Mononuclear cell (primary cell): Measurements from ENCODE around the gene TRIM38. TPM values are rescaled to one million over a fixed set of nuclear protein-coding genes. Genes with fewer than 3 reads are reported as not detected.
"Not testable (repeated sequence)": the region's sequence is repeated elsewhere in the genome, so short reads cannot be mapped to it uniquely, and the experiment has no call there.

ENCODE experiments used
- H3K27me3 ChIP-seq: 2 replicates; pipeline ENCODE4 v1.6.0; 2011; ENCODE audit warnings: low read length, control low read depth; ENCODE audit not compliant: insufficient read depth
- H3K4me1 ChIP-seq: 2 replicates; pipeline ENCODE4 v1.5.1; 2011; ENCODE audit warnings: mild to moderate bottlenecking, low read length, control low read depth; ENCODE audit not compliant: insufficient read depth
- H3K4me3 ChIP-seq: 2 replicates; pipeline ENCODE4 v1.5.1; 2011; ENCODE audit warnings: mild to moderate bottlenecking, low read length, moderate library complexity
- H3K9me3 ChIP-seq: 2 replicates; pipeline ENCODE4 v1.5.1; 2011; ENCODE audit warnings: low read depth, mild to moderate bottlenecking, control low read depth, low read length
- total RNA-seq: library from RNA; depleted of rRNA; stranded (reverse); fragments of >200 nt; gene quantifications from one replicate; pipeline ENCODE4 v1.2.3, GENCODE V29; 2012

The TRIM38 gene
- total RNA-seq, result 18.7 TPM

- Histone ChIP-seq H3K27me3 (no peaks in the 10 kb centered on the region), H3K4me3 (peak within 1 kb of the TSS; percentile 99), H3K9me3 (no peaks in the 10 kb centered on the region), H3K4me1 (peaks cover 71% of the 10 kb centered on the region)
These were observed at the start of gene TRIM38 for GRCh38 chr6:25962149-25963127. TRIM38 (plus strand) TSS chr6:25962802; CDS start chr6:25966523, 3,721 bp downstream.

GRCh38 chr6:25913741-25914140 is 48.9 kb upstream of the TRIM38 start:
- Histone ChIP-seq H3K4me1 (no peaks in the 10 kb centered on the region), H3K27me3 (no peaks in the 10 kb centered on the region), H3K4me3 (no peak overlapping the region), H3K9me3 (no peaks in the 10 kb centered on the region)

- Histone ChIP-seq H3K9me3 (no peaks in the 10 kb centered on the region), H3K4me1 (no peaks in the 10 kb centered on the region), H3K4me3 (no peak overlapping the region), H3K27me3 (no peaks in the 10 kb centered on the region)
These were observed 46.3 kb upstream of the TRIM38 start for GRCh38 chr6:25916330-25916729.

GRCh38 chr6:25916789-25917490 is 45.7 kb upstream of the TRIM38 start:
- H3K4me3 ChIP-seq, result no peak overlapping the region
- H3K4me1 ChIP-seq, result no peaks in the 10 kb centered on the region
- H3K27me3 ChIP-seq, result no peaks in the 10 kb centered on the region
- no peaks in the 10 kb centered on the region for H3K9me3 ChIP-seq

GRCh38 chr6:25918083-25918683 is 44.4 kb upstream of the TRIM38 start:
- Histone ChIP-seq H3K4me3 (no peak overlapping the region), H3K9me3 (no peaks in the 10 kb centered on the region), H3K4me1 (no peaks in the 10 kb centered on the region), H3K27me3 (no peaks in the 10 kb centered on the region)

- Histone ChIP-seq H3K27me3 (no peaks in the 10 kb centered on the region), H3K4me1 (no peaks in the 10 kb centered on the region), H3K4me3 (no peak overlapping the region), H3K9me3 (no peaks in the 10 kb centered on the region)
These were observed 42.9 kb upstream of the TRIM38 start for GRCh38 chr6:25919657-25920056.

GRCh38 chr6:25921525-25922203 is 40.9 kb upstream of the TRIM38 start:
- Histone ChIP-seq H3K4me1 (no peaks in the 10 kb centered on the region), H3K9me3 (no peaks in the 10 kb centered on the region), H3K27me3 (no peaks in the 10 kb centered on the region), H3K4me3 (no peak overlapping the region)

- H3K27me3 ChIP-seq, result no peaks in the 10 kb centered on the region
- no peaks in the 10 kb centered on the region for H3K9me3 ChIP-seq
- no peak overlapping the region for H3K4me3 ChIP-seq
- H3K4me1 ChIP-seq, result no peaks in the 10 kb centered on the region
These were observed 40.3 kb upstream of the TRIM38 start for GRCh38 chr6:25922301-25922700.

GRCh38 chr6:25925876-25926275 is 36.7 kb upstream of the TRIM38 start:
- H3K4me3 ChIP-seq, result no peak overlapping the region
- no peaks in the 10 kb centered on the region for H3K9me3 ChIP-seq
- peaks cover 6% of the 10 kb centered on the region for H3K4me1 ChIP-seq
- H3K27me3 ChIP-seq, result no peaks in the 10 kb centered on the region

GRCh38 chr6:25927178-25927577 is 35.4 kb upstream of the TRIM38 start:
- peaks cover 6% of the 10 kb centered on the region for H3K4me1 ChIP-seq
- H3K4me3 ChIP-seq, result no peak overlapping the region
- no peaks in the 10 kb centered on the region for H3K27me3 ChIP-seq
- no peaks in the 10 kb centered on the region for H3K9me3 ChIP-seq

GRCh38 chr6:25927756-25928216 is 34.8 kb upstream of the TRIM38 start:
- Histone ChIP-seq H3K4me1 (peaks cover 6% of the 10 kb centered on the region), H3K27me3 (no peaks in the 10 kb centered on the region), H3K4me3 (no peak overlapping the region), H3K9me3 (no peaks in the 10 kb centered on the region)

GRCh38 chr6:25928562-25929324 is 33.9 kb upstream of the TRIM38 start:
- no peak overlapping the region for H3K4me3 ChIP-seq
- no peaks in the 10 kb centered on the region for H3K9me3 ChIP-seq
- H3K4me1 ChIP-seq, result peaks cover 6% of the 10 kb centered on the region
- H3K27me3 ChIP-seq, result no peaks in the 10 kb centered on the region

- not testable (repeated sequence) for H3K9me3 ChIP-seq, H3K4me1 ChIP-seq, H3K4me3 ChIP-seq, H3K27me3 ChIP-seq
These were observed 32.8 kb upstream of the TRIM38 start for GRCh38 chr6:25929785-25930184.
